Small intestine (tissue), 7 donors: ENCODE measurements around the gene KLK10. TPM values are rescaled to one million over a fixed set of nuclear protein-coding genes. Genes with fewer than 3 reads are reported as not detected.

ENCODE experiments used
- DNase-seq, 2 donors: peaks; one replicate each; pipeline versions ENCODE4 v3.0.0 to v3.0.0-alpha.2; 2013
- FAIRE-seq: peaks from 2 replicates; lab custom pipeline; 2012; peaks lifted over from hg19 to GRCh38; lab: Jason Lieb, UNC
- H3K27ac ChIP-seq, 3 donors: one replicate each; pipeline ENCODE4 v1.5.1; 2013; ENCODE audit warnings: low read length in 2 of 3, mild to moderate bottlenecking in 2 of 3, control low read depth in 1 of 3, inconsistent platforms in 1 of 3, low read depth in 1 of 3, moderate library complexity in 1 of 3
- H3K27me3 ChIP-seq, 3 donors: one replicate each; pipeline ENCODE4 v1.6.1; 2013; ENCODE audit warnings: low read length in 3 of 3, inconsistent platforms in 1 of 3; ENCODE audit not compliant: control insufficient read depth in 3 of 3, insufficient read depth in 3 of 3
- H3K36me3 ChIP-seq, 3 donors: one replicate each; pipeline ENCODE4 v1.6.1; 2013; ENCODE audit warnings: low read length in 3 of 3, inconsistent platforms in 1 of 3, low read depth in 1 of 3, mild to moderate bottlenecking in 1 of 3, moderate library complexity in 1 of 3; ENCODE audit not compliant: control insufficient read depth in 3 of 3, insufficient read depth in 2 of 3
- H3K4me1 ChIP-seq, 3 donors: one replicate each; pipeline ENCODE4 v1.6.1; 2013; ENCODE audit warnings: low read length in 2 of 3, inconsistent platforms in 1 of 3, low read depth in 1 of 3, mild to moderate bottlenecking in 1 of 3, moderate library complexity in 1 of 3; ENCODE audit not compliant: control insufficient read depth in 3 of 3, insufficient read depth in 2 of 3
- H3K4me3 ChIP-seq, 3 donors: one replicate each; pipeline ENCODE4 v1.5.1; 2013; ENCODE audit warnings: low read length in 3 of 3, control low read depth in 1 of 3, inconsistent platforms in 1 of 3, low read depth in 1 of 3, mild to moderate bottlenecking in 1 of 3, moderate library complexity in 1 of 3
- H3K9me3 ChIP-seq, 2 donors: one replicate each; pipeline ENCODE4 v1.6.1; 2013; ENCODE audit warnings: low read depth in 1 of 2, low read length in 1 of 2; ENCODE audit not compliant: control insufficient read depth in 2 of 2, insufficient read depth in 1 of 2
- WGBS, 3 donors: extraction: QIAGEN DNeasy Blood & Tissue Kit; methylation state at CpG; one replicate each; pipeline ENCODE4 v1.1.7; 2013; 5-methylcytosine and 5-hydroxymethylcytosine counted together
- polyA plus RNA-seq, 4 donors: library from polyadenylated mRNA; stranded (reverse) in 3 of 4; unstranded in 1 of 4; fragments of 200-250 nt in 3 of 4; fragments of 120-200 nt in 1 of 4; gene quantifications; one replicate each; pipeline versions ENCODE4 v1.2.1 to v1.2.3, GENCODE V29; 2013
- donor health status: healthy with polysubstance abuse.
- donor health status: control.
- donor health status: control.
- donor health status: Bipolar disorder and iron deficiency.
- donor health status: healthy.

KLK10 gene
- polyA plus RNA-seq, 4 donors, result 0.10 to 1.7 (median 0.81) TPM; not detected in 1

DNA sequence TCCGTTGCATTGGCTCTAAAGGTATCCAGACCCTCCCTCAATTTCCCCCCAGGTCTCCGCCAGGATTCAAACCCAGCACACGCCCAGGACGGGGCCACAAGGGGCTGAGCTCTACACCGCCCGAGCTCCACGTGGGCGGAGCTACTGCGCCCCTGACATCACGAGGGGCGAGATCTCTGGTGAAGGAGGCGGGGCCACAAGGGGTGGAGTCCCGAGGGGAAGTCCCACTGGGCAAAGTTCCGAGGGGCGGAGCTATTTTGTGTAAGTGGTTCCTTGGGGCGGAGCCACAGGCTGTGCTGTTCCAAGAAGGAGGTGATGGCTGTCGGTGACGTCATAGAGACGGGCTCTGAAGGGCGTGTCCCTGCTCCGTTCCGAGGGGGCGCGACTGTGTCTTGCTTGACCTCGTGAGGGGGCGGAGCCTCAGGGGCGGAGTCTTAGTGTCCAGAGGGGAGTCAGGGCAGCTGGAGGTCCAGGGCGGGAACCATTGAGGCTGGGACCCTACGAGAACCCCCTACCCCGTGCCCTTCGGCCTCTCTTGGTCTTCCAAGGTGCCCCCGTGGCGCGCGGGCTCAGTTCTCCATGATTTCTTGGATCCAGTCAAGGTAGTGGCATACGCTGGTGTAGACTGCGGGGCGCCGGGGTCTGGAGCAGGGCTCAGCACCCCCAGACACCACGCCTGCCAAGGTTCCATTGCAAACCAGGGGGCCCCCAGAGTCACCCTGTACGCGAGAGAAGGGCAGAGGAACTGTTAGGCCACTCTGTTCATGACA, 16.8 kb downstream of the KLK10 start:
- Histone ChIP-seq H3K4me3 (no peak overlapping the region), H3K27me3 (peaks cover 0 to 11% (median 11%) of the 10 kb centered on the region in 3 donors), H3K27ac (no peak overlapping the region), H3K9me3 (peaks cover 0 to 3% of the 10 kb centered on the region in 2 donors), H3K36me3 (no peaks in the 10 kb centered on the region), H3K4me1 (no peaks in the 10 kb centered on the region)
- WGBS, 3 donors, result 46 to 64% (median 62%) methylated on average over 31 to 42 of the region's 42 CpGs
- DNase-seq, result peak in 1 of 2 donors; percentile 10
- FAIRE-seq, result no peak

DNA sequence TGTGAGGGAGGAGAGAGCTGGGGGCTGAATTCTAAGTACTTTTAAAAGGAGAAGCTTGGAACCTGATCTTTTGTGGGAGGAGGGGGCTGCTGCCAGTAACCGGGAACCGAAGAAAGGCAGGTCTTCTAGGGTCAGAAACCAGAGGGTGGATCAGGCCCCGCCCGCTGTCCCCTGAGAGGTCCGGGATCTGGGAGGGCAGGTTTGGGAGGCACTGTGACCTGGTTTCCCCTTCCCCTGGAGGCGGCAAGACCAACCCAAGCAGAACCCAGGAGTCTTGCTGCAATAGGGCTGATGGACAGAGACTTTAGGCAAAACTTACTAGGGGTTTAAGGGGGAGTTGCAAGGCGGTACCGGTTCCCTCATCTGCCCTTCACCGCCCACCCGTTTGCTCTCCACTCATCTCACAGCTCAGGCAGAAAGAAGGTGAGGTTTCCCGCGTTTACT, 17.4 kb downstream of the KLK10 start:
- Histone ChIP-seq H3K9me3 (peaks cover 0 to 3% of the 10 kb centered on the region in 2 donors), H3K27ac (no peak overlapping the region), H3K4me1 (no peaks in the 10 kb centered on the region), H3K36me3 (no peaks in the 10 kb centered on the region), H3K27me3 (peaks cover 0 to 11% (median 11%) of the 10 kb centered on the region in 3 donors), H3K4me3 (no peak overlapping the region)
- no peak for FAIRE-seq
- DNase-seq, result no peak
- 36 to 58% (median 48%) methylated on average over 12 of the region's 12 CpGs for WGBS, 3 donors

DNA sequence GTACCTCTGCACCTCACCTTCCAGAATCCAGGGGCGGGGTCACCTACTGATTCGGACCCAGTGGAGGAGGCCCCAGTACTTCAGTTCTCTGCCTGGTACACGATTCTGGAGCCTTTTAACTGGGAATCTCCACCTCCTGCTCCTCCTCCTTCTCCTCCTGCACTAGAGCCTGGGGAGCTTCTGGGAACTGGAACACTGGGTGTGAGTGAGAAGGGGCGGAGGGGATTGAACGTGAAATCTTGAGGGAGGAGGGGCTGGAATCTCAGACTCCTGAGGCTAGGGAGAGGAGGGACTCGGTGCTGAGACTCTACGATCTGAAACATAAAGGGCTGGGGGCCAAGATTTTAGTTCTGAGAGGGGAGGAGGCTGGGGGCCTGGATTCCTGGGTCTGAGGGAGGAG, 18.0 kb downstream of the KLK10 start, which contains the start of gene KLK8:
Gene KLK8, minus strand, starts transcription at position 90 of the 400 bp plus-strand sequence. CDS start 437 bp downstream, outside the sequence.
- DNase-seq, result no peak

DNA sequence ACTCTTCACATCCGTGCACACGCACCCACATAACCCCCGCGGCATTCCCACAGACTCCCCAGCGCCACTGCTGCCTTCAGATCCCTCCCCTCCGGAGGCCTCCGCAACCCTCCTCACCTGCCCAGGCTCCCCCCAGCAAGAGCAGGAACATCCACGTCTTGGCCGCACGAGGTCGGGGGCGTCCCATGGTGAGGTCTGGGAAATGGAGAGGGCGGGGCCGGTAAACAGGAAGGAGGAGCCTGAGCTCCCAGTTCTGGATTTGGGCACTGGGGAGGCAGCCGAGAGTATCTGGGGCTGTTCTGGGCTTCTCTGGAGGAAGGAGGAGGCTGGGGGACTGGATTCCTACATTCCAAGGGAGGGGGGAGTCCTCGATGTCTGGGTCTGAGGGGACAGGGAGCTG, 18.5 kb downstream of the KLK10 start:
- peaks cover 0 to 11% (median 9%) of the 10 kb centered on the region in 3 donors for H3K27me3 ChIP-seq

More for the DNA sequence above, 18.0 kb downstream of the KLK10 start, which contains the start of gene KLK8:
- H3K9me3 ChIP-seq, result peaks cover 0 to 3% of the 10 kb centered on the region in 2 donors
- H3K4me1 ChIP-seq, result no peaks in the 10 kb centered on the region
- H3K36me3 ChIP-seq, result no peaks in the 10 kb centered on the region
- no peak within 1 kb of the TSS for H3K27ac ChIP-seq
- peaks cover 0 to 11% (median 11%) of the 10 kb centered on the region in 3 donors for H3K27me3 ChIP-seq
- WGBS, 3 donors, result 27 to 41% (median 29%) methylated on average over 6 to 7 of the region's 7 CpGs
- H3K4me3 ChIP-seq, result no peak within 1 kb of the TSS
- no peak for FAIRE-seq

DNA sequence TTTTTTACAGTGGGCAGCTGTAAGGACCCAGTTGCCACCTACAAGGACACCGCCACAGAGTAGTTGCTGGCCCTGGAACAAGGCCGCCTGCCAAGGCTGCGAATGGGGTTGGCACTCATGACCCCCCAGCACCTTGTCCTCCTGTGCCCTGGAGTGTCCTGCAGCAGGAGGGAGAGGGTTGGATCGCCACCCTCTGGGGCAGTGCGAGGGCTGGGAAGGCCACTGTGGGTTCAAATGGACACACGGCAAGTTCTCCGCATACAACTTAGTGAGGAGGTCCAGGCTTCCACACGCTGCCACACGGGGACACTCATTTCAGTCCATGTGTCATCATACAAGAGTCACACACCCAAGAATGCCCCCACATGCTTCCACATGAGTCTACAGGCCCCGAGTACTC, 19.1 kb downstream of the KLK10 start:
- no peak for FAIRE-seq
- WGBS, 3 donors, result 81 to 89% (median 86%) methylated on average over 10 of the region's 10 CpGs

More for the DNA sequence above, 18.5 kb downstream of the KLK10 start:
- H3K36me3 ChIP-seq, result no peaks in the 10 kb centered on the region
- no peaks in the 10 kb centered on the region for H3K4me1 ChIP-seq
- no peak overlapping the region for H3K27ac ChIP-seq
- H3K4me3 ChIP-seq, result no peak overlapping the region
- DNase-seq (no peak), FAIRE-seq (no peak)
- WGBS, 3 donors, result 32 to 38% (median 38%) methylated on average over 16 of the region's 16 CpGs
- peaks cover 0 to 3% of the 10 kb centered on the region in 2 donors for H3K9me3 ChIP-seq

DNA sequence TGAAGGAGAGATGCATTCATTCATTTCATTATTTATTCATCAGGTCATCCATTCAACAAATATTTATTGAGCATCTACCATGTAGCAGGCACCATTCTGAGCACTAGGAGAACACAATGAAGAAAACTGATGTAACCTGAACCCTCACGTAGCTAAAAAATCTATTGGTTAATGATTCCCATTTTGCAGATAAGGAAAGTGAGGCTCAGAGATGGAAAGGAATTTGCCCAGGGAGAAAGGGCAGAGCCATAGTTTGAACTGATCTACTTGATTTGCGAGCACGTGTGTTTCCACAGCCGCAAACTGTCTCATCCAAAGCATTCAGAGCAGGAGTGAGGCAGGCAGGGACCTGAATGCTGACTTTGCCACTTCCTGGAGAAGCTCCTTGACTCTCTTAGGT, 20.8 kb downstream of the KLK10 start:
- peaks cover 0 to 3% of the 10 kb centered on the region in 2 donors for H3K9me3 ChIP-seq
- 30 to 67% (median 49%) methylated on average over 4 of the region's 4 CpGs for WGBS, 3 donors
- FAIRE-seq (no peak), DNase-seq (no peak)
- H3K4me3 ChIP-seq, result no peak overlapping the region
- no peaks in the 10 kb centered on the region for H3K4me1 ChIP-seq
- H3K27me3 ChIP-seq, result peaks cover 0 to 11% (median 9%) of the 10 kb centered on the region in 3 donors
- H3K36me3 ChIP-seq, result no peaks in the 10 kb centered on the region
- no peak overlapping the region for H3K27ac ChIP-seq

More for the DNA sequence above, 19.1 kb downstream of the KLK10 start:
- H3K27me3 ChIP-seq, result peaks cover 0 to 11% (median 9%) of the 10 kb centered on the region in 3 donors
- H3K9me3 ChIP-seq, result peaks cover 0 to 3% of the 10 kb centered on the region in 2 donors
- H3K36me3 ChIP-seq, result no peaks in the 10 kb centered on the region
- H3K4me1 ChIP-seq, result no peaks in the 10 kb centered on the region
- H3K4me3 ChIP-seq, result no peak overlapping the region
- no peak for DNase-seq
- H3K27ac ChIP-seq, result no peak overlapping the region

DNA sequence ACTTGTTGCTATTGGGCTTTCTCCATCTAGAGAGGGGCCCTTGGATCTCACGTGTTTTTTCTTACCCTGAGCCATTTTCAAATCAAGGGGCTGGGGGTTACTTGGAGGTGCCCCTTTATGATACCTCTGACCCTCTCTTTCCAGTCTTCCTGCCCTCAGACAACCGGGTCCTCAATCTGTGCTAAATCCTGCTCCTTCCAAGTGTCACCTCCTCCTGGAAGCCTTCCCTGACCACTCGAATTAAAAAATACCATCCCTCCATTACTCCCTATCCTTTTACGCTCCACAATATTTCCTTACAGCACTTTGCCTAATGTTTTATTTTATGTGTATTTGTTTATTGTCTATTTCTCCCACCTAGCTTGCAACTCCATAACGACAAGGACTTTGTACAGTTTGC, 21.4 kb downstream of the KLK10 start:
- DNase-seq (no peak), FAIRE-seq (no peak)
- Histone ChIP-seq H3K9me3 (peaks cover 0 to 3% of the 10 kb centered on the region in 2 donors), H3K4me3 (no peak overlapping the region), H3K36me3 (no peaks in the 10 kb centered on the region), H3K4me1 (no peaks in the 10 kb centered on the region), H3K27ac (no peak overlapping the region), H3K27me3 (peaks cover 0 to 11% (median 9%) of the 10 kb centered on the region in 3 donors)
- 58 to 65% (median 60%) methylated on average over 5 of the region's 5 CpGs for WGBS, 3 donors

DNA sequence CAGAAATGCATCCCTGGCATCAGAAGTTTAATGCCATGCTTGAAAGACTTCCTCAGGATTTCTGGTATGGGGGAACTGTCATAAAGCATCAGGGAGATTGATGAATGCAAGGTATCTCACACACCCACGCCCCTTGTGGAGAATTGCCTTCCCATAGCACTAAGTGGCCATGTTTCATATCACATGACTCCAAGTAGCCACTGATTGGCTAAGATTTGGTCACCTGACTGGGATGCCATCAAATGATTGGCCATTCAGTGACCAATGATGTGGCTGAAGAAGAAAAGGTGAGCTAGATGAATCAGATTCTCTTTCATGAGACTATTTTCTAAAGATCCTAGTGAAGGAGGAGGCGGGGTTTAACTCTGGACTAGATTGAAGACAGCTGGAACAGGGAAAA, 25.4 kb downstream of the KLK10 start:
- 50 to 69% (median 65%) methylated on average over 2 of the region's 2 CpGs for WGBS, 3 donors
- no peaks in the 10 kb centered on the region for H3K36me3 ChIP-seq
- H3K4me1 ChIP-seq, result no peaks in the 10 kb centered on the region
- no peak overlapping the region for H3K27ac ChIP-seq
- H3K27me3 ChIP-seq, result no peaks in the 10 kb centered on the region
- H3K4me3 ChIP-seq, result no peak overlapping the region
- FAIRE-seq (no peak), DNase-seq (no peak)
- no peaks in the 10 kb centered on the region for H3K9me3 ChIP-seq
